ENCODE results near the gene SLC17A4.

GRCh38 chr6:25816252-25816651 is 61.7 kb downstream of the SLC17A4 start:
- TF ChIP-seq, protein P1, sequence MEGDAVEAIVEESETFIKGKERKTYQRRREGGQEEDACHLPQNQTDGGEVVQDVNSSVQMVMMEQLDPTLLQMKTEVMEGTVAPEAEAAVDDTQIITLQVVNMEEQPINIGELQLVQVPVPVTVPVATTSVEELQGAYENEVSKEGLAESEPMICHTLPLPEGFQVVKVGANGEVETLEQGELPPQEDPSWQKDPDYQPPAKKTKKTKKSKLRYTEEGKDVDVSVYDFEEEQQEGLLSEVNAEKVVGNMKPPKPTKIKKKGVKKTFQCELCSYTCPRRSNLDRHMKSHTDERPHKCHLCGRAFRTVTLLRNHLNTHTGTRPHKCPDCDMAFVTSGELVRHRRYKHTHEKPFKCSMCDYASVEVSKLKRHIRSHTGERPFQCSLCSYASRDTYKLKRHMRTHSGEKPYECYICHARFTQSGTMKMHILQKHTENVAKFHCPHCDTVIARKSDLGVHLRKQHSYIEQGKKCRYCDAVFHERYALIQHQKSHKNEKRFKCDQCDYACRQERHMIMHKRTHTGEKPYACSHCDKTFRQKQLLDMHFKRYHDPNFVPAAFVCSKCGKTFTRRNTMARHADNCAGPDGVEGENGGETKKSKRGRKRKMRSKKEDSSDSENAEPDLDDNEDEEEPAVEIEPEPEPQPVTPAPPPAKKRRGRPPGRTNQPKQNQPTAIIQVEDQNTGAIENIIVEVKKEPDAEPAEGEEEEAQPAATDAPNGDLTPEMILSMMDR (IDR thresholded peaks at IDR 0.05; ENCODE audit: extremely low read depth in 1 of 2, insufficient read depth in 1 of 2, low read depth in 1 of 2, low read length in 2 of 2) = no peak
- TF ChIP-seq MAX (IDR thresholded peaks at IDR 0.05; ENCODE audit: insufficient read depth, insufficient read length) (no peak), POLR2A (IDR thresholded peaks at IDR 0.05; ENCODE audit: low read depth, low read length) (no peak)
